ENCODE data around the gene CHMP2A.

DNA sequence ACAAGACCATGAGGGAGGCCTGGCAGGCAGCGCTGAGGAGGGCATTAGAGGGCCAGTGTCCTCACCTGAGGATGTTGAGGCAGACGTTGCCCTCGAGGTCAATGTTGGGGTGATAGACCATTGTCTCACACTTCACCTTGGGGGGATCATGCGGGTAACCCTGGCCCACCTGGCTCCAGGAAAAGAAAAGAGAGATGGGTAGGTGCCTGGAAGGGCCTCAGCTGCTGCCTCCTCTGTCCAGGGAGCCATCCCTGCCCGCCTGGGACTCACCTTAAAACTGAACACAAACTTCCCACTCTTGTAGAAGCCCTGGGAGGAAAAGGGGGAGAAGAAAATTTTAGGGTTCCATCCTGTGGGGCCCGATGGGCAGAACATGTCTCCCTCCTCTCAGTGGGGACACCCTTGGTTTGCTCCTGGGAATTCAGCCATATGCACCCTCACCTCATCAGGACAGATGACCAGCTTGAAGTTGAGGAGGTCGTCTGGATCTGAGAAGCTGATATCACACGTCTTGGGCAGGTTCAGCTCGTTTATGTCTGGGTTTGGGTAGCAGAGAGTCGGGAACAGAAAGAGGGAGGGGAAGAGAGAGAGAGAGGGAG is 1.8 kb upstream of the CHMP2A start:
- TF ChIP-seq POLR2A (IDR thresholded peaks at IDR 0.05) = no peak
- no peak for TF ChIP-seq POLR2AphosphoS5 (IDR thresholded peaks at IDR 0.05)
- TF ChIP-seq EP300 (IDR thresholded peaks at IDR 0.05; ENCODE audit: low read depth) = no peak
